B cell (primary cell): ENCODE data around the gene PCSK2. TPM values are rescaled to one million over a fixed set of nuclear protein-coding genes. Genes with fewer than 3 reads are reported as not detected.

Experiments used
- ATAC-seq: fragments of 200-7000 bp; cut with Tn5 transposase; one replicate; pipeline ENCODE4 v1.10.0; 2021; ENCODE audit warnings: low read depth, mild to moderate bottlenecking, moderate number of reproducible peaks, moderate library complexity
- CTCF ChIA-PET: fragments of 350-600 bp; sonication (Branson Sonifier 250); formaldehyde crosslinking; loops from one replicate; lab custom pipeline; 2021; ENCODE audit warnings: antibody characterized with exemption, inconsistent platforms; lab: Charles Lee
- POLR2A ChIA-PET: fragments of 350-600 bp; sonication (Branson Sonifier 250); formaldehyde crosslinking; loops from one replicate; lab custom pipeline; 2021; ENCODE audit warnings: antibody characterized with exemption; lab: Charles Lee
- DNase-seq: peaks from one replicate; pipeline ENCODE4 v3.0.0; 2013
- H2AFZ ChIP-seq: 2 replicates; pipeline ENCODE4 v1.6.1; 2012; ENCODE audit warnings: mild to moderate bottlenecking, low read depth, low read length; ENCODE audit not compliant: insufficient read depth, poor library complexity, severe bottlenecking
- H3K27ac ChIP-seq, 2 donors: 1 replicate in 1 of 2; 2 replicates in 1 of 2; pipeline ENCODE4 v1.5.1; 2012 to 2013; ENCODE audit warnings: low read length in 2 of 2, mild to moderate bottlenecking in 2 of 2, moderate library complexity in 1 of 2
- H3K27me3 ChIP-seq, 4 experiments: fragments of 200-600 bp in 1 of 4; sonication (generic) in 1 of 4; replicated peaks in 1 of 4; 1 replicate in 2 of 4; 2 replicates in 2 of 4; pipeline versions ENCODE4 v1.6.1 to v1.7.0; 2013 to 2016; ENCODE audit warnings: low read length in 3 of 4, mild to moderate bottlenecking in 2 of 4, mixed read lengths in 1 of 4, moderate library complexity in 1 of 4; ENCODE audit not compliant: insufficient read depth in 4 of 4, control insufficient read depth in 3 of 4; ENCODE audit errors: control extremely low read depth in 1 of 4
- H3K36me3 ChIP-seq, 2 experiments: replicated peaks in 1 of 2; 1 replicate in 1 of 2; 2 replicates in 1 of 2; pipeline versions ENCODE4 v1.6.1 to v1.7.1; 2013; ENCODE audit warnings: low read length in 1 of 2; ENCODE audit not compliant: insufficient read depth in 2 of 2, control insufficient read depth in 1 of 2; ENCODE audit errors: control extremely low read depth in 1 of 2, extremely low read depth in 1 of 2
- H3K4me1 ChIP-seq, 2 donors: fragments of 200-600 bp in 1 of 2; sonication (generic) in 1 of 2; 1 replicate in 1 of 2; 2 replicates in 1 of 2; pipeline versions ENCODE4 v1.5.1 to v1.6.1; 2013 to 2017; ENCODE audit warnings: low read length in 2 of 2; ENCODE audit not compliant: control insufficient read depth in 2 of 2, insufficient read depth in 2 of 2
- H3K4me2 ChIP-seq: replicated peaks from 2 replicates; pipeline ENCODE3; 2012; ENCODE audit warnings: mild to moderate bottlenecking, low read depth, low read length; ENCODE audit not compliant: poor library complexity, severe bottlenecking
- H3K4me3 ChIP-seq, 5 experiments: fragments of 200-600 bp in 1 of 5; sonication (generic) in 1 of 5; 1 replicate in 3 of 5; 2 replicates in 2 of 5; pipeline versions ENCODE4 v1.5.1 to v1.7.0; 2011 to 2016; ENCODE audit warnings: low read length in 4 of 5, mild to moderate bottlenecking in 4 of 5, low read depth in 2 of 5, control low read depth in 1 of 5, moderate library complexity in 1 of 5; ENCODE audit not compliant: insufficient read depth in 1 of 5; ENCODE audit errors: control extremely low read depth in 1 of 5, extremely low read depth in 1 of 5
- H3K79me2 ChIP-seq: fragments of 200-600 bp; sonication (generic); one replicate; pipeline ENCODE4 v1.6.0; 2016; ENCODE audit warnings: low read length; ENCODE audit not compliant: control insufficient read depth, insufficient read depth
- H3K9ac ChIP-seq: fragments of 200-600 bp; sonication (generic); 2 replicates; pipeline ENCODE4 v1.6.1; 2017; ENCODE audit warnings: mild to moderate bottlenecking, low read length, moderate library complexity
- H3K9me3 ChIP-seq, 3 donors: one replicate each; pipeline versions ENCODE4 v1.6.1 to v1.7.1; 2013; ENCODE audit warnings: low read length in 2 of 3; ENCODE audit not compliant: control insufficient read depth in 2 of 3, insufficient read depth in 1 of 3; ENCODE audit errors: control extremely low read depth in 1 of 3
- H4K20me1 ChIP-seq: 2 replicates; pipeline ENCODE4 v1.6.0; 2012; ENCODE audit warnings: mild to moderate bottlenecking, low read length; ENCODE audit not compliant: insufficient read depth, control insufficient read depth, poor library complexity, severe bottlenecking
- H3K27ac Mint-ChIP-seq: one replicate; pipeline ENCODE4 v1.8.0; 2021; ENCODE audit warnings: mixed read lengths
- H3K27me3 Mint-ChIP-seq: one replicate; pipeline ENCODE4 v1.8.0; 2021; ENCODE audit warnings: mixed read lengths
- H3K4me1 Mint-ChIP-seq: one replicate; pipeline ENCODE4 v1.8.0; 2021; ENCODE audit warnings: mixed read lengths
- H3K4me3 Mint-ChIP-seq: one replicate; pipeline ENCODE4 v1.8.0; 2021; ENCODE audit warnings: mixed read lengths
- H3K9me3 Mint-ChIP-seq: one replicate; pipeline ENCODE4 v1.8.0; 2022; ENCODE audit warnings: mixed read lengths; ENCODE audit not compliant: insufficient read depth
- CTCF ChIP-seq: fragments of 200-600 bp; IDR thresholded peaks from one replicate; pipeline ENCODE4 v1.8.0; 2022; ENCODE audit warnings: antibody characterized with exemption, mild to moderate bottlenecking
- EZH2 ChIP-seq: IDR thresholded peaks from 2 replicates; pipeline ENCODE4 v1.6.1; 2012; ENCODE audit warnings: borderline replicate concordance, low read depth, mild to moderate bottlenecking, moderate library complexity, low read length; ENCODE audit not compliant: insufficient read depth, poor library complexity, severe bottlenecking
- whole genome bisulfite sequencing: methylation state at CpG from one replicate; pipeline ENCODE4 v1.1.5; 2013; ENCODE audit warnings: missing lambda C conversion rate; ENCODE audit not compliant: insufficient coverage; 5-methylcytosine and 5-hydroxymethylcytosine counted together
- intact Hi-C: fragments of 100-400 bp; cut with micrococcal nuclease; formaldehyde crosslinking; loops from one replicate; pipeline ENCODE4 v1.10.0; 2022
- polyA plus RNA-seq: library from polyadenylated mRNA; depleted of rRNA; stranded (reverse); fragments of >200 nt; gene quantifications from 2 replicates; pipeline ENCODE4 v1.2.3, GENCODE V29; 2012
- total RNA-seq, 2 donors: library from RNA; stranded (reverse); fragments of 120-200 nt in 1 of 2; gene quantifications; 1 replicate in 1 of 2; 2 replicates in 1 of 2; pipeline versions ENCODE4 v1.2.3 to v1.2.4, GENCODE V29; 2013 to 2022

The PCSK2 gene
- total and polyA plus RNA-seq, 2 donors (not counting 1 experiment from before 2014, with no cell fraction given) = not detected

- 58% methylated on average over 3 of the region's 7 CpGs for WGBS
- no peaks in the 10 kb centered on the region for H3K4me1 Mint-ChIP-seq
- H3K9me3 Mint-ChIP-seq = no peaks in the 10 kb centered on the region
- no peak for ATAC-seq
- Histone ChIP-seq H4K20me1 (no peaks in the 10 kb centered on the region), H3K27ac (no peak overlapping the region), H3K36me3 (no peaks in the 10 kb centered on the region), H3K9ac (no peak overlapping the region), H3K4me1 (no peaks in the 10 kb centered on the region), H3K9me3 (peaks cover 0 to 2% (median 0%) of the 10 kb centered on the region in 3 donors), H3K4me2 (no peak overlapping the region), H3K27me3 (no peaks in the 10 kb centered on the region), H3K79me2 (no peaks in the 10 kb centered on the region), H2AFZ (no peak overlapping the region), H3K4me3 (no peak overlapping the region)
- intact Hi-C loops = no loop called here
- no peak overlapping the region for H3K4me3 Mint-ChIP-seq
- CTCF ChIA-PET = no interaction called here
- no peak for TF ChIP-seq CTCF
- TF ChIP-seq EZH2 = no peak
- H3K27ac Mint-ChIP-seq = no peak overlapping the region
- no peak for DNase-seq
- POLR2A ChIA-PET = no interaction called here
- peaks cover 11% of the 10 kb centered on the region for H3K27me3 Mint-ChIP-seq
These were observed 21.6 kb upstream of the PCSK2 start for GRCh38 chr20:17205084-17205813.

- Histone ChIP-seq H4K20me1 (no peaks in the 10 kb centered on the region), H2AFZ (no peak overlapping the region), H3K27me3 (no peaks in the 10 kb centered on the region), H3K27ac (no peak overlapping the region), H3K9me3 (peaks cover 0 to 3% (median 0%) of the 10 kb centered on the region in 3 donors), H3K36me3 (no peaks in the 10 kb centered on the region), H3K4me2 (no peak overlapping the region), H3K79me2 (no peaks in the 10 kb centered on the region), H3K9ac (no peak overlapping the region), H3K4me3 (no peak overlapping the region), H3K4me1 (no peaks in the 10 kb centered on the region)
- no peaks in the 10 kb centered on the region for H3K4me1 Mint-ChIP-seq
- peaks cover 3% of the 10 kb centered on the region for H3K9me3 Mint-ChIP-seq
- TF ChIP-seq EZH2 = no peak
- TF ChIP-seq CTCF = no peak
- no peak overlapping the region for H3K4me3 Mint-ChIP-seq
- CTCF ChIA-PET = no interaction called here
- ATAC-seq (no peak), DNase-seq (no peak)
- no peaks in the 10 kb centered on the region for H3K27me3 Mint-ChIP-seq
- H3K27ac Mint-ChIP-seq = no peak overlapping the region
- WGBS = 73% methylated on average over 3 of the region's 3 CpGs
- intact Hi-C loops = no loop called here
- POLR2A ChIA-PET = no interaction called here
These were observed 16.5 kb upstream of the PCSK2 start for GRCh38 chr20:17210387-17210786.
